Epithelial cell of esophagus (primary cell): ENCODE data around the gene ASPHD1.

ENCODE experiments used
- DNase-seq: peaks from one replicate; pipeline ENCODE4 v3.0.0; 2010; ENCODE audit warnings: low read depth
- H3K4me3 ChIP-seq: 2 replicates; pipeline ENCODE4 v1.5.1; 2011; ENCODE audit warnings: mild to moderate bottlenecking, low read length, control low read depth
- CTCF ChIP-seq: IDR thresholded peaks from 2 replicates; pipeline ENCODE4 v1.5.1; 2011; ENCODE audit warnings: low read depth, mild to moderate bottlenecking, low read length, control low read depth, inconsistent platforms; ENCODE audit not compliant: insufficient read depth; ENCODE audit errors: missing control alignments

The ASPHD1 gene

GRCh38 chr16:29912087-29912486 is 11.8 kb downstream of the ASPHD1 start:
- TF ChIP-seq CTCF, result no peak
- no peak for DNase-seq
- no peak overlapping the region for H3K4me3 ChIP-seq

- DNase-seq, result no peak
- TF ChIP-seq CTCF, result no peak
- H3K4me3 ChIP-seq, result no peak overlapping the region
Observed at GRCh38 chr16:29913514-29913913, 13.2 kb downstream of the ASPHD1 start.

DNA sequence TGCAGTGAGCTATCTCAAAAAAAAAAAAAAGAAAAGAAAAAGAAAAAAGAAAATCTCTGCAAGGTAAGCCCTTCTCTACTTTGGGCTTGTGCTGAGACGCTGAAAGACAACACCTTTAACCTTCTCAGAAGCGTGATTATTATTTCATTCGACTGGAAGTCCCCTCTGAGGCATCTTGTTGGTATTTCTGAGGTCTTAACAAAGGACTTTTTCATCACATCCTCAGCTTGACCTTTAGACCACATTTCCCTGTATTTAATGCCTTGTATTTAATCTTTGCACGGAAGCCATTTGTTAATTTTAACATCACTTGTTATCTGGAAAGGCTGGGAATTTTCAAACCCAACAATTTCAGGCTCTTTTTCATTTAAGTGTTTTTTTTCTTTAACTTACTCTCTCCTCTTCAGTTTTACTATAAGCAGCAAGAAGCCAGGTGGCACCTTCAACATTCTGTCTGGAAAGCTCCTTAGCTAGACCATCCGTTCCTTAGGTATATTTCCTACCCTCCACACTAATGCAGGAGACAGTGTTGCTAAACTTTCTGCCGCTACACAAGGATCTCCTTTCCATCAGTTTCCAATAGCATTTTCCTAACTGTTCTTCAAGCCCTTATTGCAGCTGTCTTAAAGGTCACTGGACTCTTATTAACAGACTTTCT is 15.4 kb downstream of the ASPHD1 start:
- DNase-seq, result peak; percentile 42
- no peak overlapping the region for H3K4me3 ChIP-seq
- TF ChIP-seq CTCF, result no peak

- DNase-seq, result no peak
- TF ChIP-seq CTCF, result peak; percentile 6
- no peak overlapping the region for H3K4me3 ChIP-seq
Observed at GRCh38 chr16:29916979-29917378, 16.7 kb downstream of the ASPHD1 start.

- TF ChIP-seq CTCF, result no peak
- no peak for DNase-seq
- H3K4me3 ChIP-seq, result no peak overlapping the region
Observed at GRCh38 chr16:29920288-29921033, 20.2 kb downstream of the ASPHD1 start.

- TF ChIP-seq CTCF, result no peak
- no peak overlapping the region for H3K4me3 ChIP-seq
Observed at GRCh38 chr16:29921034-29921385, 20.7 kb downstream of the ASPHD1 start.

GRCh38 chr16:29922326-29922725 is 22.0 kb downstream of the ASPHD1 start:
- no peak for TF ChIP-seq CTCF
- H3K4me3 ChIP-seq, result no peak overlapping the region
- no peak for DNase-seq

More at GRCh38 chr16:29921034-29921385, 20.7 kb downstream of the ASPHD1 start:
- no peak for DNase-seq
